Left lung (tissue), 10 donors: Measurements from ENCODE around the gene UQCRQ. TPM values are rescaled to one million over a fixed set of nuclear protein-coding genes. Genes with fewer than 3 reads are reported as not detected.
A peak's percentile ranks its signal among the peaks of the same experiment; 100 is the strongest.

ENCODE experiments used
- ATAC-seq: fragments of 200-7000 bp; cut with Tn5 transposase; one replicate; pipeline ENCODE4 v1.9.1; 2020; ENCODE audit warnings: moderate library complexity
- DNase-seq, 4 donors: peaks; one replicate each; pipeline ENCODE4 v3.0.0-alpha.2; 2013 to 2020
- H3K27ac ChIP-seq, 2 donors: fragments of 200-600 bp; sonication (generic) in 1 of 2; one replicate each; pipeline versions ENCODE4 v1.5.0 to v1.8.0; 2020 to 2021
- H3K27me3 ChIP-seq, 2 donors: fragments of 200-600 bp; sonication (generic) in 1 of 2; one replicate each; pipeline versions ENCODE4 v1.5.0 to v1.8.0; 2020 to 2021
- H3K36me3 ChIP-seq, 2 donors: fragments of 200-600 bp; sonication (generic) in 1 of 2; one replicate each; pipeline versions ENCODE4 v1.5.0 to v1.8.0; 2020 to 2021
- H3K4me1 ChIP-seq, 2 donors: fragments of 200-600 bp; one replicate each; pipeline ENCODE4 v1.8.0; 2021
- H3K4me3 ChIP-seq, 2 donors: fragments of 200-600 bp; sonication (generic) in 1 of 2; one replicate each; pipeline versions ENCODE4 v1.5.0 to v1.8.0; 2020 to 2021; ENCODE audit warnings: mild to moderate bottlenecking in 1 of 2
- H3K9me3 ChIP-seq, 2 donors: fragments of 200-600 bp; sonication (generic) in 1 of 2; one replicate each; pipeline versions ENCODE4 v1.5.0 to v1.8.0; 2020 to 2021
- CTCF ChIP-seq, 2 donors: fragments of 200-600 bp; sonication (generic) in 1 of 2; IDR thresholded peaks; one replicate each; pipeline versions ENCODE4 v1.5.0 to v1.8.0; 2021; ENCODE audit warnings: antibody characterized with exemption in 2 of 2
- intact Hi-C, 2 donors: fragments of 100-400 bp; cut with DNase I; formaldehyde crosslinking; loops; one replicate each; pipeline versions ENCODE4 v1.11.2 to v1.14.2; 2022
- polyA plus RNA-seq, 6 donors: library from polyadenylated mRNA; unstranded; fragments of 120-200 nt; gene quantifications; one replicate each; pipeline ENCODE4 v1.2.1, GENCODE V29; 2013; ENCODE audit not compliant: insufficient read length in 6 of 6
- total RNA-seq, 2 donors: library from RNA; stranded (reverse); fragmentation: NEBNext Ultra II Directional; extraction: Animal tissue kit (Norgen Biotek cat#: 25700); gene quantifications; one replicate each; pipeline ENCODE4 v1.2.1, GENCODE V29; 2021
- donor health status: DM: no; HTN: yes; CAD: no.
- donor health status: DM: no; HTN: no; CAD: no.

The UQCRQ gene
- total and polyA plus RNA-seq, 8 donors: 130 to 507 (median 168) TPM

- Histone ChIP-seq H3K4me3 (peak overlapping the region; percentile 74 to 86), H3K4me1 (peaks cover 0 to 24% of the 10 kb centered on the region in 2 donors), H3K9me3 (no peaks in the 10 kb centered on the region), H3K27ac (peak overlapping the region; percentile 92 to 93), H3K36me3 (peaks cover 0 to 33% of the 10 kb centered on the region in 2 donors), H3K27me3 (no peaks in the 10 kb centered on the region)
- ATAC-seq (peak; percentile 59), DNase-seq (no peak)
- intact Hi-C loops: no loop called here
- no peak for TF ChIP-seq CTCF (IDR thresholded peaks at IDR 0.05)
Measured at GRCh38 chr5:132865668-132866341, 637 bp upstream of the UQCRQ start.

- intact Hi-C loops: no loop called here
- H3K36me3 ChIP-seq: peaks cover 0 to 46% of the 10 kb centered on the region in 2 donors
- peak overlapping the region; percentile 74 to 86 for H3K4me3 ChIP-seq
- H3K9me3 ChIP-seq: no peaks in the 10 kb centered on the region
- no peaks in the 10 kb centered on the region for H3K27me3 ChIP-seq
- peaks cover 0 to 24% of the 10 kb centered on the region in 2 donors for H3K4me1 ChIP-seq
- TF ChIP-seq CTCF (IDR thresholded peaks at IDR 0.05): no peak
- no peak for DNase-seq
- H3K27ac ChIP-seq: peak overlapping the region; percentile 92 to 93
- no peak for ATAC-seq
Measured at GRCh38 chr5:132867046-132867451, 607 bp downstream of the UQCRQ start.

GRCh38 chr5:132868754-132869153, 2.3 kb downstream of the UQCRQ start:
- Histone ChIP-seq H3K36me3 (peaks cover 0 to 61% of the 10 kb centered on the region in 2 donors), H3K9me3 (no peaks in the 10 kb centered on the region), H3K4me3 (no peak overlapping the region), H3K27me3 (no peaks in the 10 kb centered on the region), H3K27ac (no peak overlapping the region), H3K4me1 (peaks cover 0 to 24% of the 10 kb centered on the region in 2 donors)
- intact Hi-C loops: no loop called here
- no peak for ATAC-seq
- DNase-seq: no peak
- no peak for TF ChIP-seq CTCF (IDR thresholded peaks at IDR 0.05)

GRCh38 chr5:132870801-132871200, 4.4 kb downstream of the UQCRQ start:
- Histone ChIP-seq H3K27me3 (no peaks in the 10 kb centered on the region), H3K4me1 (peaks cover 0 to 17% of the 10 kb centered on the region in 2 donors), H3K9me3 (no peaks in the 10 kb centered on the region), H3K4me3 (no peak overlapping the region), H3K36me3 (peaks cover 0 to 67% of the 10 kb centered on the region in 2 donors), H3K27ac (no peak overlapping the region)
- DNase-seq (no peak), ATAC-seq (no peak)
- no peak for TF ChIP-seq CTCF (IDR thresholded peaks at IDR 0.05)
- intact Hi-C loops: no loop called here

GRCh38 chr5:132871459-132872284, 5.2 kb downstream of the UQCRQ start:
- no peak for DNase-seq
- ATAC-seq: no peak
- intact Hi-C loops: no loop called here

More at GRCh38 chr5:132871459-132872284, 5.2 kb downstream of the UQCRQ start:
- no peak overlapping the region for H3K27ac ChIP-seq
- no peak for TF ChIP-seq CTCF (IDR thresholded peaks at IDR 0.05)
- peaks cover 0 to 14% of the 10 kb centered on the region in 2 donors for H3K4me1 ChIP-seq
- H3K4me3 ChIP-seq: no peak overlapping the region
- H3K27me3 ChIP-seq: no peaks in the 10 kb centered on the region
- no peaks in the 10 kb centered on the region for H3K9me3 ChIP-seq
- peaks cover 0 to 67% of the 10 kb centered on the region in 2 donors for H3K36me3 ChIP-seq
